GM18858 (cell line): Measurements from ENCODE around the gene SF3B3.
"Not testable (repeated sequence)": the region's sequence is repeated elsewhere in the genome, so short reads cannot be mapped to it uniquely, and the experiment has no call there.

ENCODE experiments used
- ATAC-seq: cut with Tn5 transposase; IDR thresholded peaks from one replicate; pipeline ENCODE4 v1.9.1; 2021; ENCODE audit not compliant: unreplicated experiment

The SF3B3 gene

DNA sequence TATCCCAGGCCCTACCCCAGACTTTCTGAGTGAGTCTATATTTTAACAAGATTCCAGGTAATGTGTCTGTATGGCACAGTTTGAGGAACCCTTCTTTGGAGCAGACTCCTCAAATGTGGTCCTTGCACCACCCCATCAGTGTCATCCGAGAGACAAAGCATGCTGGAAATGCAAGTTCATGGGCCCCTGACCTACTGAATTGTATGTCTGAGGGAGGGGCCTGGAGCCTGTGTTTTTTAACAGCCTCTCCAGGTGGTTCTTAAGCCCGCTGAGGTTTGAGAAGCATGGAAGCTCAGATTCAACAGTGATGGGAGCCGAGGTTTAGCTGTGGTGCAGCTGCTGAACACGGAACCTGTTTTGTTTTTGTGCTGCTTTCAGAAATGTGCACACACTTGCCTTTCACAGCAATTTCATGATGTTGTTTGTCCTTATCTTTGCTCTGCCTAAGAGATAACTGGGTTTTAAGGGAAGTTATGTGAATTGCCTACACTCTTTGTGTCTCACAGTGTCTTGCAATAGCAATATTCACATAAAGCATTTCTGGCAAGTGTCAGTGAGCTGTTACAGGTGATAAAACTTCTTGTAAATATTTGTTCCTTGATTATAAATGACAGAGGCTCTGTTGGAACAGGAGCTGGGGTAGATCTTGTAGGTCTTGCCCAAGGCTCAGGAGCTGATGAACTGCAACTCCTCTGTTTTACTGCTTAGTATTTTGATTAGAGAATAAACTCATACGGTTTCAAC, 90.8 kb downstream of the SF3B3 start:
- no peak for ATAC-seq

GRCh38 chr16:70615945-70616344, 92.3 kb downstream of the SF3B3 start:
- ATAC-seq: no peak

DNA sequence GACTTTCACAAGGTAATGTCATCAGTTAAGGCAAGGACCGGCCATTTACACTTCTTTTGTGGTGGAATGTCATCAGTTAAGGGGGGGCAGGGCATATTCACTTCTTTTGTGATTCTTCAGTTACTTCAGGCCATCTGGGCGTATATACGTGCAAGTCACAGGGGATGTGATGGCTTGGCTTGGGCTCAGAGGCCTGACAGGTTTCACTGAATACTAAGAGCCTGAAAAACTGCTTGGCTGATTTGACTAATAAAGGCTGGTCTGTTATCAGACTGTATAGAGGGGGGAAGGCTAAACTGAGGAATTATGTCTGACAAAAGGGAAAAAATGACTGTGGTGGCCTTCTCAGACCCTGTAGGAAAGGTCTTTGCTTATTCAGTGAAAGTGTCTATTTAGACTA, 98.2 kb downstream of the SF3B3 start:
- not testable (repeated sequence) for ATAC-seq
